GM12864 (cell line): Measurements from ENCODE around the gene SLC17A4.

ENCODE experiments used
- DNase-seq: peaks from one replicate; pipeline ENCODE4 v3.0.0-alpha.2; 2011; ENCODE audit warnings: low read depth
- H3K4me3 ChIP-seq: 2 replicates; pipeline ENCODE4 v1.5.1; 2011; ENCODE audit warnings: mild to moderate bottlenecking, low read depth, low read length, control low read depth
- TF ChIP-seq, protein P1 (sequence below): IDR thresholded peaks from 2 replicates; pipeline ENCODE4 v1.5.1; 2011; ENCODE audit warnings: low read depth, mild to moderate bottlenecking, moderate library complexity, low read length, control low read depth, inconsistent platforms; ENCODE audit errors: missing control alignments

Gene SLC17A4

DNA sequence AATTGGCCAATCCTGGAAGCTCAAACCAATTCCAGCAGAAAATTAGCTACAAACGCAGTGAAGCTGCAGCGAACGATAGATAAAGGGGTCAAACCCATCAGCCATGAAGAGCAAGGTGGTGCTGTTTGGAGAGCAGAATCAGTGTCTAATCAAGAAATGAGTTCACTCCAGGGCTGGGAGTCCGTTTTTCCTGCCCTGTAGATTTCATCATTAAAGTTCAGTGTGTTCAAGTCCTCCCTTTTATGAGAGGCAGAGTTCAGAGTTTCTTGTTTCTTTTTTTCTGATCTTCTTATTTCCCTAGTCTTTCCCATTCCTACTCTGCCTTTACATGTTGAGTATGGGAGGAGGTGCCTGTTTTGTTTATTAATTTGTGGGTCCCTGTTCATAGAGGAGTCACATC lies 46.9 kb downstream of the SLC17A4 start:
- no peak for DNase-seq
- TF ChIP-seq, protein P1, sequence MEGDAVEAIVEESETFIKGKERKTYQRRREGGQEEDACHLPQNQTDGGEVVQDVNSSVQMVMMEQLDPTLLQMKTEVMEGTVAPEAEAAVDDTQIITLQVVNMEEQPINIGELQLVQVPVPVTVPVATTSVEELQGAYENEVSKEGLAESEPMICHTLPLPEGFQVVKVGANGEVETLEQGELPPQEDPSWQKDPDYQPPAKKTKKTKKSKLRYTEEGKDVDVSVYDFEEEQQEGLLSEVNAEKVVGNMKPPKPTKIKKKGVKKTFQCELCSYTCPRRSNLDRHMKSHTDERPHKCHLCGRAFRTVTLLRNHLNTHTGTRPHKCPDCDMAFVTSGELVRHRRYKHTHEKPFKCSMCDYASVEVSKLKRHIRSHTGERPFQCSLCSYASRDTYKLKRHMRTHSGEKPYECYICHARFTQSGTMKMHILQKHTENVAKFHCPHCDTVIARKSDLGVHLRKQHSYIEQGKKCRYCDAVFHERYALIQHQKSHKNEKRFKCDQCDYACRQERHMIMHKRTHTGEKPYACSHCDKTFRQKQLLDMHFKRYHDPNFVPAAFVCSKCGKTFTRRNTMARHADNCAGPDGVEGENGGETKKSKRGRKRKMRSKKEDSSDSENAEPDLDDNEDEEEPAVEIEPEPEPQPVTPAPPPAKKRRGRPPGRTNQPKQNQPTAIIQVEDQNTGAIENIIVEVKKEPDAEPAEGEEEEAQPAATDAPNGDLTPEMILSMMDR: no peak
- H3K4me3 ChIP-seq: no peak overlapping the region

DNA sequence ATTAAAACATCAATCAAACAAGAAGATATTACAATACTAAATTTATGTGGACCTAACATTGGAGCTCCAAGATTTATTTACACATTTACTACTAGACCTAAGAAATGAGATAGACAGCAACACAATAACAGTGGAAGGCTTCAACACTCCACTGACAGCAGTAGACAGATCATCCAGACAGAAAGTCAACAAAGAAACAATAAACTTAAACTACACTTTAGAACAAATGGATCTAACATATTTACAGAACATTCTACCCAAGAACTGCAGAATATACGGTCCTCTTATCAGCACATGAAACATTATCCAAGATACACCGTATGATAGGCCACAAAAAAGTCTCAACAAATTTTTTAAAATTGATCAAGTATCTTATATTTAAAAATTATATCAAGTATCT lies 50.3 kb downstream of the SLC17A4 start:
- TF ChIP-seq, protein P1: no peak
- no peak for DNase-seq
- H3K4me3 ChIP-seq: no peak overlapping the region

DNA sequence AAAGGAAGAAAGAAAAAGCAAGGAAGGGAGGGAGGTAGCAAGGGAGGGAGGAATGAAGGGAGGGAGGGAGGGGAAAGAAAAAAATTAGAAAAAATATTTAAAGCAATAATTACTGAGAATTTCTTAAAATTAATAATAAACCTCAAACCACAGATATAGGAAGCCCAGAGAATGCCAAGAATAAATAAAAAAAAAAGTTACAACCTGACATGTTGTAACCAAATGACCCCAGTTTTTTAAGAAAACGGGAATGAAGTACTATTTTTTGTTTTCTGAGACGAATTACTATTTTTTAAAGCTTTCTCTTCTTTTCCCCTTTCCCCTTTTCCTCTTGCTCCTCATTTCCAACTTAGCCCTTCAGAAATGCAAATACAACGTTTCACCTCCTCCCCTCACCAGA lies 60.7 kb downstream of the SLC17A4 start:
- H3K4me3 ChIP-seq: no peak overlapping the region
- no peak for DNase-seq
- TF ChIP-seq, protein P1: no peak

DNA sequence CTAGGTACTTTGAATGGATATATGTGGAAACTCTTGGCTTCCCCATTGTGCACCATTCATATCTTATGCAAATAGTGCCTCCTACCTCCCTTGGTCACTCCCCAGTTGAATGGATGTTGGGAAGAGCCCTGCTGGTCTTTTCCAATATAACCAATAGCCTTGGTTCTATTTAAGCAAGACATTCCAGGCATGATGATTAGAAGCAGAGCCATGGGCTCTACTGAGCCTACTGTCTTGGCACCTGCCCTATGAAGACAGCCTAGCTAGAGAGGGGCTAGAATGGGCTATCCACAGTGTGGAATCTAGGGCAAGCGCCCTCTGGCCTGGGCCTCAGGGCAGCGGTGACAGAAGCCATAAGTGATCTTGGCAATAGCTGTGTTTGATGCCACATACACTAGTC lies 61.7 kb downstream of the SLC17A4 start:
- no peak overlapping the region for H3K4me3 ChIP-seq
- no peak for DNase-seq
- TF ChIP-seq, protein P1: no peak

DNA sequence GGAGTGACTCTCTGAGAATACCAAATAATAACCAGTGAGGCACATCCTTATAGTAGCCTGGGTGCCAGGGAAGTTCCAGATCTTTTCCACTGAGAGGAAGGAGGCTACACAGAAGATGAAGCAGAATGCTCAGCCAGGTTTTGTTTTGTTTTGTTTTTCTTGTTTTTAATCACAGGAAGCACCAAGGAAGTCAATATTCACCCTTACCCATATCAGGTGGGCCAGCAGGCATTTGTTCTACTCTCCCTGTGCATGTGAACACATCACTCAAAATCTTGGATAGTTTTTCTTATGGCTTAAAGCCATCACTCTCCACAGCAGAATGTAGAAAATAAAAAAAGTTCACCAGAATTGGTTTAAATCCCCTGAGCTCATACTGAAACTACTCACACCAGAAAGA lies 66.8 kb downstream of the SLC17A4 start:
- DNase-seq: no peak
- TF ChIP-seq, protein P1: no peak

DNA sequence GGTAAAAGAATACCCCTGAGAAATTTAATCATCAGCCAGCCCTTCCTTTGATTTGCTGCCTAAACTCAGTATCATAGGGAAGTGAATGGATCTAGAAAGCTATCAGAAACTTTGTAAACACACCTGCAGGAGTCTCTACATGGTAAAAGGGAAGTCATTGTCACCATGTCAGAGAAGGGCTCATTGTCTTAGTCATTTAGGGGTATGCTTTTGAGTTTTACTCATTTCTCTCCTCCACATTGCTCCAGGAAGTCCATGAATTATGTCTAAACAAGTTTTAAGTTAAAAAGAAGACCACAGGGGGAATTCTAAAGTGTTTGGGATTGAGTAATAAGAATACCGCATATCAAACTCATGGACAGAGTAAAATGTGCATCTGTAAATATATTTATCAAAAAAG lies 74.8 kb downstream of the SLC17A4 start:
- H3K4me3 ChIP-seq: no peak overlapping the region
- TF ChIP-seq, protein P1: no peak
- DNase-seq: peak; percentile 12

More for the DNA sequence above, 66.8 kb downstream of the SLC17A4 start:
- no peak overlapping the region for H3K4me3 ChIP-seq

DNA sequence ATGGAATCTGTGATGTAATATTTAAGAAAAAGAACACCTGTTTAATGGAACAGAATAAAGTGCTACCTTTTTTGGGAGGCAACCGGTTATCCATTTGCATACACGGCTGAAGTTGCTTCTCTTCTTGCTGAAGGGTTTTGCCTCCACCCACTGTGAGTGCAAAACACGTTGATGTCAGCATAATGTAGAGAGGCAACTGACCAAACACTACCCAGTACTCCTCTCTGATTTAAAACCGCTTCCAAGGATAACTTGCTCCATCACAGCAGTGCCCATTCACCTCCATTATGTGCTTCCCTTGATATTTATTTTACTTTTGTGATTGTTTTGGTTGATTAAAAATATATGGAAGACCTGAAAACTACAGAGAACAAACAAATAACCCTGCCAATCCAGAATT lies 75.9 kb downstream of the SLC17A4 start:
- TF ChIP-seq, protein P1: no peak
- H3K4me3 ChIP-seq: no peak overlapping the region
- DNase-seq: no peak
